ENCODE results near the gene CEP55.

Gene CEP55

GRCh38 chr10:93488956-93489528 lies 7.4 kb upstream of the CEP55 start:
- Histone ChIP-seq H3K36me3 (ENCODE audit: insufficient read depth, low read length) (no peaks in the 10 kb centered on the region), H3K9me3 (ENCODE audit: low read length) (no peaks in the 10 kb centered on the region)

DNA sequence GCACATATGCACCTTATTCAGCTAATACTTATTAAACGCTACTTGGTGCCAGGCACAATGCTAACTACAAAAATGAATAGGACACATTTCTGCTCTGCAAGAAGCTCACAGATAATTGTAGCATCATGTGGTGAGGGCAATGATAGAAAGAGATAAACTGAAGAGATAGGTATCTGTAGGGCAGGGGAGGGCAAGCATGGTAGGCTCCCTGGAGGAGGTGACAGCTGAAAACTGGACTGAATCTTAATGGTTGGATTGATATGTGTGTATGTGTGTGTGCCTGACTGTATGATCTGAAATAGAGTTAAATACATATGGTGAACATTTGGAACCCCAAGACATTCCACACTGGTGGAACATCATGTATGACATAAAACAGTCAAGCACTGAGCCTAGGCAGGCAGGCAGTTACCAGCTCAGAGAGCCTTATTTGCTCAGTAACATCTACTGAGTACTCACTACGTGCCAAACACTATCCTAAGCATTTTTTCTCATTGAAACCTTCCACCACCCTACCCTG lies 4.8 kb upstream of the CEP55 start:
- no peak overlapping the region for H3K4me3 ChIP-seq (ENCODE audit: low read depth, low read length, poor library complexity, severe bottlenecking)
- no peaks in the 10 kb centered on the region for H3K9me3 ChIP-seq (ENCODE audit: low read length)
- no peak overlapping the region for H3K9ac ChIP-seq (ENCODE audit: low read length)
- H4K20me1 ChIP-seq (ENCODE audit: insufficient read depth, low read length) = no peaks in the 10 kb centered on the region
- no peaks in the 10 kb centered on the region for H3K36me3 ChIP-seq (ENCODE audit: insufficient read depth, low read length)
- no peak overlapping the region for H3K4me2 ChIP-seq (ENCODE audit: low read length)
- H3K79me2 ChIP-seq (ENCODE audit: insufficient read depth, low read length) = no peaks in the 10 kb centered on the region
- no peak overlapping the region for H3K27ac ChIP-seq (ENCODE audit: low read depth, low read length, poor library complexity, severe bottlenecking)
- no peaks in the 10 kb centered on the region for H3K9me2 ChIP-seq (ENCODE audit: low read depth, low read length)
- TF ChIP-seq, protein P1, sequence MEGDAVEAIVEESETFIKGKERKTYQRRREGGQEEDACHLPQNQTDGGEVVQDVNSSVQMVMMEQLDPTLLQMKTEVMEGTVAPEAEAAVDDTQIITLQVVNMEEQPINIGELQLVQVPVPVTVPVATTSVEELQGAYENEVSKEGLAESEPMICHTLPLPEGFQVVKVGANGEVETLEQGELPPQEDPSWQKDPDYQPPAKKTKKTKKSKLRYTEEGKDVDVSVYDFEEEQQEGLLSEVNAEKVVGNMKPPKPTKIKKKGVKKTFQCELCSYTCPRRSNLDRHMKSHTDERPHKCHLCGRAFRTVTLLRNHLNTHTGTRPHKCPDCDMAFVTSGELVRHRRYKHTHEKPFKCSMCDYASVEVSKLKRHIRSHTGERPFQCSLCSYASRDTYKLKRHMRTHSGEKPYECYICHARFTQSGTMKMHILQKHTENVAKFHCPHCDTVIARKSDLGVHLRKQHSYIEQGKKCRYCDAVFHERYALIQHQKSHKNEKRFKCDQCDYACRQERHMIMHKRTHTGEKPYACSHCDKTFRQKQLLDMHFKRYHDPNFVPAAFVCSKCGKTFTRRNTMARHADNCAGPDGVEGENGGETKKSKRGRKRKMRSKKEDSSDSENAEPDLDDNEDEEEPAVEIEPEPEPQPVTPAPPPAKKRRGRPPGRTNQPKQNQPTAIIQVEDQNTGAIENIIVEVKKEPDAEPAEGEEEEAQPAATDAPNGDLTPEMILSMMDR (IDR thresholded peaks at IDR 0.05; ENCODE audit: low read length) = no peak
- no peak for TF ChIP-seq EZH2 (IDR thresholded peaks at IDR 0.05; ENCODE audit: borderline replicate concordance, low read length)
- H3K27me3 ChIP-seq (ENCODE audit: insufficient read depth, low read length) = no peaks in the 10 kb centered on the region
- no peak overlapping the region for H2AFZ ChIP-seq (ENCODE audit: low read length)
- peaks cover 5% of the 10 kb centered on the region for H3K4me1 ChIP-seq (ENCODE audit: insufficient read depth, low read length, severe bottlenecking)
- no peaks in the 10 kb centered on the region for H3F3A ChIP-seq (ENCODE audit: insufficient read depth, low read length)

More at GRCh38 chr10:93488956-93489528, 7.4 kb upstream of the CEP55 start:
- H3K27me3 ChIP-seq (ENCODE audit: insufficient read depth, low read length) = no peaks in the 10 kb centered on the region
- H3F3A ChIP-seq (ENCODE audit: insufficient read depth, low read length) = no peaks in the 10 kb centered on the region
- no peak overlapping the region for H2AFZ ChIP-seq (ENCODE audit: low read length)
- H3K4me1 ChIP-seq (ENCODE audit: insufficient read depth, low read length, severe bottlenecking) = no peaks in the 10 kb centered on the region
- H3K9ac ChIP-seq (ENCODE audit: low read length) = no peak overlapping the region
- no peak overlapping the region for H3K27ac ChIP-seq (ENCODE audit: low read depth, low read length, poor library complexity, severe bottlenecking)
- no peaks in the 10 kb centered on the region for H4K20me1 ChIP-seq (ENCODE audit: insufficient read depth, low read length)
- no peak overlapping the region for H3K4me3 ChIP-seq (ENCODE audit: low read depth, low read length, poor library complexity, severe bottlenecking)
- H3K9me2 ChIP-seq (ENCODE audit: low read depth, low read length) = no peaks in the 10 kb centered on the region
- TF ChIP-seq EZH2 (IDR thresholded peaks at IDR 0.05; ENCODE audit: borderline replicate concordance, low read length) = no peak
- no peak overlapping the region for H3K4me2 ChIP-seq (ENCODE audit: low read length)
- no peaks in the 10 kb centered on the region for H3K79me2 ChIP-seq (ENCODE audit: insufficient read depth, low read length)

DNA sequence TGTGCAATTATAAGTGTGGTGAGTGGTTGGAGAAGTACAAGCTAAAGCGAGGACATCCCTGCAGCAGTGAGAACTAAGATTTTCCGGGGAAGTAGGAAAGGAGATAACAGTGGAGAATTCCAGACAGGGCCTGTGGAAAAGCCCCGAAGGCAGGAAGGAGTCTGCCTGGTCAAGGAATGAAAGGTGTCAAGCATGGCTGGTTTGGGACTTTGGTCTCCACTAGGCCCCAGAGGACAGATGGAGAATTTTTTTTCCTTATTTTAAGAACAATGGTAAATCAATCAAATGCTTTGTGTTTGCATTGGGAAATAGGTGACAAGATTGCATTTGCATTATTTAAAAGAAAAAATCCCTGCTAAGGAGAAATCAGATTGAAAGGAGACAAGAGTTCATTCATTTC lies 3.2 kb upstream of the CEP55 start:
- Histone ChIP-seq H3K4me1 (ENCODE audit: insufficient read depth, low read length, severe bottlenecking) (peaks cover 8% of the 10 kb centered on the region), H3K9me2 (ENCODE audit: low read depth, low read length) (no peaks in the 10 kb centered on the region), H3K27ac (ENCODE audit: low read depth, low read length, poor library complexity, severe bottlenecking) (no peak overlapping the region), H3K9me3 (ENCODE audit: low read length) (no peaks in the 10 kb centered on the region), H2AFZ (ENCODE audit: low read length) (no peak overlapping the region), H3F3A (ENCODE audit: insufficient read depth, low read length) (no peaks in the 10 kb centered on the region), H3K9ac (ENCODE audit: low read length) (no peak overlapping the region), H3K4me2 (ENCODE audit: low read length) (no peak overlapping the region), H3K36me3 (ENCODE audit: insufficient read depth, low read length) (no peaks in the 10 kb centered on the region), H3K4me3 (ENCODE audit: low read depth, low read length, poor library complexity, severe bottlenecking) (no peak overlapping the region), H3K79me2 (ENCODE audit: insufficient read depth, low read length) (0 out of 2 replicates have a peak, but pooled peaks cover 2% of the 10 kb centered on the region), H4K20me1 (ENCODE audit: insufficient read depth, low read length) (no peaks in the 10 kb centered on the region), H3K27me3 (ENCODE audit: insufficient read depth, low read length) (no peaks in the 10 kb centered on the region)
- TF ChIP-seq EZH2 (IDR thresholded peaks at IDR 0.05; ENCODE audit: borderline replicate concordance, low read length) = no peak

DNA sequence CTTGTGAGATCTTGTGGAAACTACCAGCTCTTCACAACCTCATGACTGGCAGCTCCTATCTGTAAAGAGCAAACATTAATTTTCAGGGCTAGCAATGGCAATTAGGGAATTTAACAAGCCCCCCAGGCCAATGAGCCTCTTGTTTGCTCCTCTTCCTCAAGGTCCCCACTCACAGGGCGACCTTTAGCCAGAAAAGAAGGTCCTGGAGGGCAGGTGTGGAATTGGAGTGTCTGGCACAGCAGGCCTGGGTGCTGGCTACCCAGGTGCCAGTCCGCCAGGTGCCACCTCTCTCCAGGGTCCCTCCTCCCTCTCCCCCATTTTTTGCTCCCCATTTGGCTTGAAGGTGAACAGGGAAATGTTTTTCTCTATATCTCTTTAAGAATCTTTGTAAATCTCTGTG lies 1.9 kb upstream of the CEP55 start:
- H3K9ac ChIP-seq (ENCODE audit: low read length) = no peak overlapping the region
- H3K27ac ChIP-seq (ENCODE audit: low read depth, low read length, poor library complexity, severe bottlenecking) = no peak overlapping the region
- H3K27me3 ChIP-seq (ENCODE audit: insufficient read depth, low read length) = no peaks in the 10 kb centered on the region
- no peak overlapping the region for H2AFZ ChIP-seq (ENCODE audit: low read length)
- no peak for TF ChIP-seq EZH2 (IDR thresholded peaks at IDR 0.05; ENCODE audit: borderline replicate concordance, low read length)
- TF ChIP-seq, protein P1 (IDR thresholded peaks at IDR 0.05; ENCODE audit: low read length) = no peak
- no peak overlapping the region for H3K4me2 ChIP-seq (ENCODE audit: low read length)
- H3K4me1 ChIP-seq (ENCODE audit: insufficient read depth, low read length, severe bottlenecking) = peaks cover 17% of the 10 kb centered on the region
- H3K9me3 ChIP-seq (ENCODE audit: low read length) = no peaks in the 10 kb centered on the region
- H4K20me1 ChIP-seq (ENCODE audit: insufficient read depth, low read length) = no peaks in the 10 kb centered on the region
- H3F3A ChIP-seq (ENCODE audit: insufficient read depth, low read length) = no peaks in the 10 kb centered on the region
- H3K36me3 ChIP-seq (ENCODE audit: insufficient read depth, low read length) = no peaks in the 10 kb centered on the region
- H3K9me2 ChIP-seq (ENCODE audit: low read depth, low read length) = no peaks in the 10 kb centered on the region
- peaks cover 9% of the 10 kb centered on the region; the same call in 1 of the 2 replicates for H3K79me2 ChIP-seq (ENCODE audit: insufficient read depth, low read length)
- no peak overlapping the region for H3K4me3 ChIP-seq (ENCODE audit: low read depth, low read length, poor library complexity, severe bottlenecking)

Measured in OCI-LY1 (cell line).